GM21737 (cell line): Measurements from ENCODE around the gene VMAC.
A peak's percentile ranks its signal among the peaks of the same experiment; 100 is the strongest.

Experiments
- ATAC-seq: cut with Tn5 transposase; IDR thresholded peaks from one replicate; pipeline ENCODE4 v1.9.1; 2021; ENCODE audit warnings: mild to moderate bottlenecking, moderate library complexity; ENCODE audit not compliant: unreplicated experiment

Gene VMAC

DNA sequence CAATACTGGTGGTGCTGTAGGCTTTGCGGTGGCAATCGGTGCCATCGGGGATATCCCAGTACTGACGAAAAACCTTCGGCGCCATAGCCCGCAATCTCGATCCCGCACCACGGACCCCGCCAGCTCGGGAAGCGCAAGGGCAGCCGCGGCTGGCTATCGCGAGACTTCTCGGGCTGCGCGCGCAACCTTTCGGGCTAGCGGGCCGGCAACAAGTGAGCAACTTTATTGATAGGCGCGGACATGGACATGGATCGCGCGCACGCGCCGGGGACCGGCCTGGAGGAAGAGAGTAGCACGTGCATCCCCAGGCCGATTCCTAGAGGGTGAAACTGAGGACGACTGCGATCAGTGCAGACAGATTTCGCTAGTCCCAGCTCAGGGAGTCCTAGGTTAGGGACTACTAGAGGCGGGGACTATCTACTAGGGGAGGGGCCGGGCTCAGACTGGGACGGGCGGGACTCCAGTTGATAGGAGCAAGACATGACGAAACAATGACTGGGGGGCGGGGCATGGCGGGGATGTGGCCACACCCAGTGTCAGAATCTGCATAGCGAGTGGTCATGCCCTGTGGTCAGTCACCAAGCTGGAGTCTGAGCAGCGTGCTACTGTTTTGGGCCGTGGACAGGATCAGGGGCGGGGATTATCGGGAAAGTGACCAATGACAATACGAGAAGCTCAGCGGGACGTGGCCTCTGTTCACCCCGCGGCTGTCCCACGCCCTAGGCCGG lies 884 bp upstream of the VMAC start, which contains the start of gene NDUFA11:
Gene NDUFA11 (minus strand): TSS at position 167 of the 728 bp plus-strand sequence. CDS start 82 bp downstream, at position 85.
- peak; percentile 32 for ATAC-seq

DNA sequence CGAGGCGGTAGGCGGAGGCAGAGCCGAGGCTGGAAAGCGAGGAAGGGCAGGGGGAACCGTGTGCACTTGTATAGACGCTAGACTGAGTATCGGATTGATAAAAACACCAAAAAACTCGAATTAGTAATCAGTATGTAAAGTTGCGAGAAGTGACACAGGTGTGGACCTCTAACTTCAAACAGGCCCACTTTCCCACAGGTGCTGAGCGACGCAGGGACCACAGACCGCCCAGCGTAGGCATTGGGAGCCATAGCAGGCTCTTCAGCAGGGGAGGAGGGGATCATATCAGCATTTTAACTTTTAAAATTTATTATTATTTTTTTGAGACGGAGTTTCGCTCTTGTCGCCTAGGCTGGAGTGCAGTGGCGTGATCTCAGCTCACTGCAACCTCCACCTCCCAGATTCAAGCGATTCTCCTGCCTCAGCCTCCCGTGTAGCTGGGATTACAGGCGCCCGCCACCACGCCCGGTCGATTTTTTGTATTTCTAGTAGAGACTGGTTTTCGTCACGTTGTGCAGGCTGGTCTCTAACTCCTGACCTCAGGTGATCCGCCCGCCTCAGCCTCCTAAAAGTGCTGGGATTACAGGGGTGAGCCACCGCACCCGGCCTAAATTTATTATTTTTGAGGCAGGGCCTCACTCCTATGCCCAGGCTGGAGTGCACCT lies 574 bp downstream of the VMAC start:
- ATAC-seq = no peak

DNA sequence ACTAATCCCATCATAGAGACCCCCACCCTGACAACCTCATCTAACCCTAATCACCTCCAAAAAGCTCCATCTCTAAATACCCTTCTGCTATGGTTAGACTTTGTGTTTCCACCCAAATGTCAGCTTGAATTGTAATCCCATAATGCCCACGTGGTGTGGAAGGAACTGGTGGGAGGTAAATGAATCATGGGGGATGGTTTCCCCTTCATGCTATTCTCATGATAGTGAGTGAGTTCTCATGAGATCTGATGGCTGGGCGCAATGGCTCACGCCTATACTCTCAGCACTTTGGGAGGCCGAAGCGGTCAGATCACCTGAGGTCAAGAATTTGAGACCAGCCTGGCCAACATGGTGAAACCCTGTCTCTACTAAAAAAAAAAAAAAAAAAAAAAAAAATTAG lies 2.6 kb downstream of the VMAC start:
- no peak for ATAC-seq

DNA sequence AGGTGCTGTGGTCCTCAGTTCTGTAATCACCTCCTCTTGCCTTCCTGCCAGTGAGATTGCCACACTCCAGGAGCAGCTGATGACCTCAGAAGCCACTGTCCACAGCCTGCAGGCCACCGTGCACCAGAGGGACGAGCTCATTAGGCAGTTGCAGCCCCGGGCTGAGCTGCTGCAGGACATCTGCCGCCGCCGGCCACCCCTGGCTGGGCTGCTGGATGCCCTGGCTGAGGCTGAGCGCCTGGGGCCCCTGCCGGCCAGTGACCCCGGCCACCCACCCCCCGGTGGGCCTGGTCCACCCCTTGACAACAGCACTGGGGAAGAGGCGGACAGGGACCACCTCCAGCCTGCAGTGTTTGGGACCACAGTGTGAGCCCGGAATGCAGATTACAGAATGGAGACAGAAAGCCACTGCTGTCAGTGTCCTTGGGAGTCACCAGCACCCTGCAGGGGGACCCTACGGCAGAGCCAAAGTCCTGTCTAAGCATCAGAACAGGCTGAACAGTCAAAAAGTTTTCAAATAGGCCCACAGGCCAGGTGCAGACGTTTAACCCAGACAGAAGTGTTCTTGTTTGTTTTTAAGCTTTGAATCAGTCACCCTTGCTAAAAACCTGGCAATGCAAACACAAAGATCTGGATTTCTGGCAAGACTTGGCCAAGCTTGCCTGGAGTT lies 4.2 kb downstream of the VMAC start:
- no peak for ATAC-seq

DNA sequence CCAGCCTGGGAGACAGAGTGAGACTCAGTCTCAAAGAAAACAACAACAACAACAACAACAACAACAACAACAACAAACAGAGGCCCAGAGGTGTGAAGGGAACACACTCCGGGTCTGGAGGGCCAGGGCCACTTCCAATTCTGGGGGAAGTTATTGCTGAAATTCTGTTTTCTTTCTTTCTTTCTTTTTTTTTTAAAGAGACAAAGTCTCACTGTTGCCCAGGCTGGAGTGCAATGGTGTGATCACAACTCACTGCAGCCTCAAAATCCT lies 5.9 kb downstream of the VMAC start:
- ATAC-seq = no peak

DNA sequence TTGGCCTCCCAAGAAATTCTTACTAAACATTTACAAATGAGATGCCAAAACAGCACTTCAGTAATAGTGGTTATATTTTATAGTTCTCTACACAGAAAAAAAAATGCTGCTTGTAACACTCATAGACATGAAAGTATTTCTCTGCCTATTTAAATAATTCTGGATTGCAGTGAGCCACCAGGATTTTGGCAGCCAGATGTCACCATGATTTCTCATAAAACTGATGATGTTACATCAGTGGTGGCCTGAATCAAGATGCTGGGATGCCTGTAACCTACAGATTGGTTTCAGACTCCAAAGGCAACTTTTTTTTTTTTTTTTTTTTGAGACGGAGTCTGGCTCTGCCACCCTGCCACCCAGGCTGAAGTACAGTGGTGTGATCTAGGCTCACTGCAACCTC lies 6.7 kb downstream of the VMAC start:
- no peak for ATAC-seq

DNA sequence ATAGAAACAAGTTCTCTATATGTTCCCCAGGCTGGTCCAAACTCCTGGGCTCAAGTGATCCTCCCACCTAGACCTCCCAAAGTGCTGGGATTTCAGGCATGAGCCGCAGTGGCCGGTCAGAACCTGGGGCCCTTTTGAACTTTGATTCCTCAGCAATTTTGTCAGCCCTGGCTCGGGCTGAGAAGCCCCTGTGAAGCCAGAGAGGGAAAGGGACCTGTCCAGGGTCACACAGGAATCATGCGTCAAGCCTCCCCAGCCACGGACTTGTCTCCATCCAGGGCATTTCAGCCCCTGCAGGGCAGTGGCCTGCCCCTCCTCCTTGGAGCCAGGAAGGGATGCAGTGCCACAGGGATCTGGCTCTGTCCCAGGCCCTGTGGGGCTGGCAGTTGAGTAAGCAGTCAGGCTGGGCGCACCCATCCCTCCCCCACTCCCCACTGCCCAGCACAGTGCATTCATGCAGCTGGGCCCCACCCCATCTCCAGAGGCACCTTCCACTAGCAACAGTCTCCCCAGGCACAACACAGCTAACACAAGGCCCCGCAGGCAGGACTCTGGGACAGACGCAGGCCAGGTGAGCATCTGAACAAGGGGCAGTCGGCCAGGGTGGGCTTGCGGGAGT lies 9.2 kb downstream of the VMAC start, which contains the start of gene CAPS:
Gene CAPS (plus strand): TSS at position 516 of the 619 bp plus-strand sequence. CDS start 153 bp downstream, outside the sequence.
- no peak for ATAC-seq

DNA sequence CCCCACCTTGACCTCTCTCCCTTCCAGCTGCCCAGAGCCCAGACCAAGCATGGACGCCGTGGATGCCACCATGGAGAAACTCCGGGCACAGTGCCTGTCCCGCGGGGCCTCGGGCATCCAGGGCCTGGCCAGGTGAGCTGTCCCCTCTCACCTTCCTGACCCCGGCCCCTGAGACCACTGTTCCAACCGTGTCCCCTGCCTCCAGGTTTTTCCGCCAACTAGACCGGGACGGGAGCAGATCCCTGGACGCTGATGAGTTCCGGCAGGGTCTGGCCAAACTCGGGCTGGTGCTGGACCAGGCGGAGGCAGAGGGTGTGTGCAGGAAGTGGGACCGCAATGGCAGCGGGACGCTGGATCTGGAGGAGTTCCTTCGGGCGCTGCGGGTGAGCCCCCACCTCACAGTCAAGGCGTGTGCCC lies 9.7 kb downstream of the VMAC start:
- ATAC-seq = no peak

DNA sequence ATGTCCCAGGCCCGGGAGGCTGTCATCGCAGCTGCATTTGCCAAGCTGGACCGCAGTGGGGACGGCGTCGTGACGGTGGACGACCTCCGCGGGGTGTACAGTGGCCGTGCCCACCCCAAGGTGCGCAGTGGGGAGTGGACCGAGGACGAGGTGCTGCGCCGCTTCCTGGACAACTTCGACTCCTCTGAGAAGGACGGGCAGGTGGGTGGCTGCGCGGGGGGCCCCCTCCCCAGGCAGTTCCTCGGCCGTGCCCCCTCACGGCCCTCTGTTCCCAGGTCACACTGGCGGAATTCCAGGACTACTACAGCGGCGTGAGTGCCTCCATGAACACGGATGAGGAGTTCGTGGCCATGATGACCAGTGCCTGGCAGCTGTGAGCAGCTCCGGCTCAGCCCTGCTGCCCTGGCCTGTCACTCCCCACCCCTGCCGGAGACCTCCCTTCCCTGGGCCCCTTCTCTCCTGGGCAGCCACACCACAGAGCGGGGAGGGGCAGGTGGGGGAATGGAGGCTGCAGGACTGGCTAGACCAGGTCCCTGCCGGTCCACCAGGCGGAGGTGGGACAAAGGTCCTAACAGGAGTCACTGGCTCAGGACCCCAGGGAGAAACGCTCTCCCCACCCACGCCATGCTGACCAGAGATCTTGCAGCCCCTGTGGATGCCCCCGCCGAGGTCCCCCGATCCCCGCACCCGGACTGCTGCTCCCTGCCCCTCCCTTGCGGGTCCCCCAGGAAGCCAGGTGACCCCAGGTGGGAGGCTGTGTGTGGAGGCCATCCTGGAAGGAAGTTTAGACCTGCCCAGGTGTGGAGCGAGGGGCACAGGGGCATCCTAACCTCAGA lies 10.5 kb downstream of the VMAC start:
- ATAC-seq = no peak

DNA sequence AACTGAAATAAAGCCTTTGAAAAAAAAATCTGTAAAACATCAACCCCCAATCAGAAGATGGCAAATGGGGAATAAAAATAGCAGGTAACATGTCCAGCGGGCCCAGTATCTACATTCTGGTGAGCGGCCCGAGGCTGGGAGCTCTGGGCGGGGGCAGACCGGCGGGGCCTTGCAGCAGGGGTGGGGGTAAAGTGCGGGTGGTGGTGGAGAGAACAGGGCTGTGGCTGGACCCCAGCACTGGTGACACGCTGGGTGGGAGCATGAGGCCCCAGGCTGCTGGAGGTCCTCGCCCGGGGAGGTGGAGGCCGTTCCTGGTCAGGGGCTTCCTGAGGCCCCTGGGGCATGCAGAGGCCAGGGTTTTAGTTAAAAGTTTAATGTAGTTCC lies 11.1 kb downstream of the VMAC start:
- no peak for ATAC-seq

DNA sequence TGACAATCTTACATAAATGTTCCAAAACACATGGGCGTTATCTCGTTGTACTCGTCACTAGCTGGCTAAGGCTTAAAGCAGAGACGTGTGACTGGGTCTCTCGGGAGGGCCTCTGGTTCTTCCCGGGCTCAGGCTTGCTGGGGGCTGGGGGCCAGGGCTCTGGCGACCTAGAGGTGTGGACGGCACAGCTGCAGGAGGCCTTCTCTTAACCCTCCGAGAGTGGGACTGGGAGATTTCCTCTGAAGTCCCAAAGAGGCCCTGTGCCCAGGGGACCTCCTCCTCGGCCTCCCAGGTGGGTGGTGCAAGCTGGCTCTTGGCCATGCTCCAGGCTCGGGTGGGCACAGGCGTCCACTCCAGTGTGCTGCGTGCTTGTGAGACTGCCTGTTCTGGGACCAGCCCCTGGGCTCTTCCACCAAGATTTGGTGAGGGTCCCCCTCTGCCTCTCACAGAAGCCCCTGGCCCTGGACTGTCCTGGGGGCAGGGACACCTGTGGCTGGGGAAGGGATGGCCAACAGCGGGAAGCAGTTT lies 11.6 kb downstream of the VMAC start:
- ATAC-seq = no peak

DNA sequence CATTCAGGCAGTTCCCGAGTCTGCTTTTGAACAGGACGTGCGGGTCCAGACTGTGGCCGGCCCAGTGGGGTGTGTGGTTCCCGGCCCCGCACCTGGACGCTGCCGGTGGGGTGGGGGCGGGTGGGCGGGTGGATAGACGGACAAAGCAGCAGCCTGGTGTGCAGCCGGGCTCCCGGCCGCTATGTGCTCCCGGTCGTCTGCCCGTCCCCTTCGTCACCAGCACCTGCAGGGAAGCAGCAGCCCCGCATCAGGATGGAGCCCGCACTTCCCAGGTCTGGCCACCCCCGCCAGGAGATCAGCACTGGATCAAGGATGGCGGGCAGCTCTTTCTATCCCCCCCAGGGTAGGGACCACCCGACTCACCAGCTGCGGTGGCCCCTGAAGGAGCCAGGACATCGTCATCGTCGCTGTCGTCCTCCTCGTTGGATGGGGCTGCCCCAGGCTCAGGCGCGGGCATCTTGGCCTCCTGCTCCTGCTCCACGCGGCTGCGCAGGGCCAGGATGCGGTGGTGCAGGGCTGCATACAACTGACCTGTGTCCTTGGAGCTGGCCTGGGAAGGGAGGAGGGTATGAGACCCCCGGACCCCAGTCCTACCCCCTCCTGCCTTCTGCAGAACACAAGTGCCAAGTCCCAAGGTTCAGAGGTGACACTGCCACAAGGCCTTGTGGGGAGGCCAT lies 12.9 kb downstream of the VMAC start:
- no peak for ATAC-seq

DNA sequence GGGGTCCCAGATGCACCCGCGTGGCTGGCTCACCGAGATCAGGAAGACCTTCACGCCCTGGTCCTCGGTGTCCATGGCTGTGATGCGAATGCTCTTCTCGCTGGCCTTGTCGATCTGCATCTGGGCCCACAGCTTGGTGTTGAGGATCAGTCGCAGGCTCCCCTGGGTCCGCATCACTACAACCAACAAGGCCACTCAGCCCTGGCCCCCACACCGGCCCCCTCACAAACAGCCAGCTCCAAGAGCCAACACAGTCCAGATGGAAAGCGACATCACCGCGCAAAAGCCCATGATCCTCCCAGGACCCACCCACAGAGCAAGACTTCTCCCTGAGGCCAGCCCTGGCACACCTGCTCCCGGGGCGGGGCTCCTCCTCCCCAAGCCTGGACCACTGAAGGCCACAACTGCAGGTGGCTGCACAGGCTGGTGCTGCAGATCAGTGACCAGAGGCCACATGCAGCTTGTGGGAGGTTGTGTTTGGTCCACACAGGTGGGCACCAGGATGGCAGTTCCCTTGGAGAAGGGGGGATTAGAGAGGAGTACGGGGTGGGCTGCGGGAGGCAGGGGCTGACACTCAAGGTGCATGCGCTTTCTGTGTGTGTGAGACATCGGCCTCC lies 13.9 kb downstream of the VMAC start:
- ATAC-seq = no peak

DNA sequence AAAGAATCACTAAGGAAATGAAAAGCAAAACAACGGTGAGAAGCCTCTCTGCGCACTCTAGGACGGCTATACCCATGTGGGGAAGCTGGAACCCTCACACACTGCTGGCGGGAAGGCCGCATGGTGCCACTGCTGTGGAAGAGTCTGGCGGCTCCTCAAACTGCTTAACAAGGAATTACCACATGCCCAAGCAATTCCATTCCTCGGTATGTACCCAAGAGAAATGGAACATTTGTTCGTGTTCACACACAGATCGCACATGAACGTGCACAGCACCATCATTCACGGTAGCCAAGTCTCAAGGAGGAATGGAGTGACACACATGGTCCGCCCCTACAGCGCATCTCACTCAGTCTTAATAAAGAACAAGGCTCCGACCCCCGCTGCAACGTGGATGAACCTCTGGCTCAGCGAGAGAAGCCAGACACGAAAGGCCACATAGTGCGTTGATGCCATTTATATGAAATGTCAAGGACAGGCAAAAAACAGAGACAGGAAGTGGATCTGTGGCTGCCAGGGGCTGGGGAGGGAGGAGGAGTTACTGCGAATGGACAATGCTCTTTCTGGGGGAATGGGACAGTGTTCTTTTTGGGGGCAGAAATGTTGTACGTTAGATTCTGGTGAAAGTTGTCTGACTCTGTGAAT lies 17.0 kb downstream of the VMAC start:
- no peak for ATAC-seq

DNA sequence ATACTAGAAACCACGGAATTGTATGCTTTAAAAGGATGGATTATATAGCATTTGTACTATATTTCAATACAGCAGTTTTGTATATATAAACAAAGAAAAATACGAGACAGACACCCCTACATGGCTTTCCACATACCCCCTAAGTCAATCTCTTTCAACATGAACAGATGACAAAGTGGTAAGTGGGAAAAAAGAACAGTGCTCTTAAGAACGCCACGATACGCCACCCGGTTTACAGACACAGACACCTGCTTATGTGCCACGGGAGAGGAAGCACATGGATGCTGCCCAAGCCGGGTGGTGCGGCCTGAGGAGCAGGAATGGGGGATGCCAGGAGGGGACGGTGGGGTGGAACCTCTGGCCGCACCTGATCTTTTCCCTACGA lies 17.5 kb downstream of the VMAC start:
- no peak for ATAC-seq

DNA sequence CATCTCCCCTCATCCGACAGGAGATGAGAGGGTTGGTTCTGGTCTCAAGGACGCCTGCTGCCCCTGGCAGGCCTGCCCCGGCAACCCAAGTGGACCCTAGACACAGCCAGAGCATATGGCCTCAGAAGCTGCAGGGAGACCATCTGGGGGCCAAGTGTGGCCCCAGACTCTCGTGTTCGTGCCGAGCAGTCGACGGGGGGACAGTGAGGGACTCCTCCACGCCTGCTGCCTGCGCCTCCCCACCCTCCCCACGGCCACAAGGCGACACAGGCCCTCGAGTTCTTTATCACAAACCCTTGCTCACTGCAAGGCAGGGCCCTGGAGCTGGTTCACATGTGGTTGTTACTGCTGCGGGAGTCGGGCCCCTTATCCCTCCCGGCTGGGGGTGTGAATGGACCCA lies 18.7 kb downstream of the VMAC start:
- ATAC-seq = no peak

DNA sequence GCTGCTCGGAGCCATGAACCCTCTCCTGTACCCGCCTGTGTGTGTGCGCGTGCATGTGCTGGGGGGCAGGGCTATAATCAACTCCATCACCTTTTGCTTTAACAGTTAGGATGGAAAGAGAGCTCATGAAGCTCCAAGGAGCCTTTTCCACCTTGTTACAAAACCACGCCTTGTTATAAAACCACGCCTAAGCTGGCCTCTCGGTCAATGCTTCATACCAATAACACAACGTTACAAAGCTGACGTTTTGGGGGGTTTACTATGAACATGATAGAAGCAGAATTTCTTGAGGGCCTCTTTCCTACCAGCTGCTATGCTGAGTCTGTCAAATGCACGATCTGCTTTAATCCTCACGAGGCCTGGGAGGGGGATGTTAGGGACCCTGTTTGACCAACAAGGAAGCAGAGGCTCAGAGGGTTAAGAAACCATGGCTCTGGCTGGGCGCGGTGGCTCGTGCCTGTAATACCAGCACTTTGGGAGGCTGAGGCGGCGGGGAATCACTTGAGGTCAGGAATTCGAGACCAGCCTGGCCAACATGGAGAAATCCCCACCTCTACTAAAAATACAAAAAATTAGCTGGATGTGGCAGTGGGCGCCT lies 21.3 kb downstream of the VMAC start:
- no peak for ATAC-seq

DNA sequence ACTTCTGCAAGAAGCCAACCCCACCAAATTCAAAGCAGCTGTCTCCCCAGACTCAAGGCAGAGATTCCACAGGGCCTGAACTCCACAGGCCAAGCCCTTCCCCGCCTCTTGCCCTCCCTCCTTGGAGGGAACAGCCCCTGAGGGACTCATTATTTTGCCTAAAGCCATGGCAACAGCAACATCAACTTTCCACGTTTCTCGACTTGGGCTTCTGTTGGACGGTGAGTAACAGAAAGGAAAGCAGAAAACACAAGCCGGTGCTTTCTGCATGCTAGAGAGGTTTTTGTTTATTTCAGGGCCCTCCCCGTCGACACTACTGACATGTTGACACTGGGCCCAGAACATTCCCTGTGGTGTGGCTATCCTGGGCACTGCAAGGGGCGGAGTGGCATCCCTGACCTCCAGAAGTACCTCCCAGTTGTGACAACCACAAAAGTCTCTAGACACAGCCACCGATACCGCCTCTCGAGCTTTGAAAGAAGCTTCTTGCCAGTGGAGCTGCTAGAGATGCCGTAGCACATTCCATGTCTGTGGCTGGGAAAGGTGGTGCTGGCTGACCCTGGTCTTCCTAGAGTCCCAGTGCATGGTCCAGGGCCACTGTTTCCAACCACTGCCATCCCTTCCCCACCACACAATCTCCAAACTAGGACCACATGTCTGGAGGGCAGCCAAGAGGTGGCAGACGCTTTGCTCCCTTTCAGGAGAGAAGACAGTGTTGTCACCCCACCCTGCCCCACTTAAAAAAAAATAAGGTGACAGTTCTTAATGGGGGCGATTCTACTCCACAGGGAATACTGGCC lies 22.2 kb downstream of the VMAC start:
- no peak for ATAC-seq
